Transverse colon (tissue), 4 donors: ENCODE measurements around the gene EYA3.

Experiments used
- POLR2A ChIP-seq: fragments of 450-650 bp; IDR thresholded peaks from one replicate; pipeline ENCODE4 v1.6.1; 2016; ENCODE audit warnings: antibody characterized with exemption, mild to moderate bottlenecking, moderate library complexity
- POLR2AphosphoS5 ChIP-seq, 3 donors: sonication (generic); formaldehyde crosslinking; IDR thresholded peaks; one replicate each; pipeline ENCODE4 v1.6.1; 2016; ENCODE audit warnings: antibody characterized with exemption in 3 of 3
- TF ChIP-seq, protein P1 (sequence below), 5 experiments: fragments of 200-600 bp in 3 of 5; fragments of 450-650 bp in 2 of 5; sonication (generic) in 3 of 5; IDR thresholded peaks; 1 replicate in 2 of 5; 2 replicates in 3 of 5; pipeline ENCODE4 v1.5.1; 2016 to 2017; ENCODE audit warnings: antibody characterized with exemption in 5 of 5, inconsistent platforms in 3 of 5, mild to moderate bottlenecking in 2 of 5, moderate library complexity in 1 of 5

DNA sequence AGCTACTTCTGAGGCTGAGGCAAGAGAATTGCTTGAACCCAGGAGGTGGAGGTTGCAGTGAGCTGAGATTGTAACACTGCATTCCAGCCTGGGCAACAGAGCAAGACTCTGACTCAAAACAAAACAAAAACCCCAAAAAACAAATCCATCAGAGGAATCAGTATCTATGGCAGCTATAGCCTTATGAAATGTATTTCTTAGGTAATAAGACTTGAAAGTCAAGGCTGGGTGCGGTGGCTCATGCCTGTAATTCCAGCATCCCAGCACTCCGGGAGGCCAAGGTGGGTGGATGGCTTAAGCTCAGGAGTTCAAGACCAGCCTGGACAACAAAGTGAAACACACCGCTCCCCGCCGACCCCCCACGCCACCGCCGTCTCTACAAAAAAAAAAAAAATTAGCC lies 31.1 kb upstream of the EYA3 start:
- TF ChIP-seq POLR2AphosphoS5 (IDR thresholded peaks at IDR 0.05) = no peak
- TF ChIP-seq, protein P1, sequence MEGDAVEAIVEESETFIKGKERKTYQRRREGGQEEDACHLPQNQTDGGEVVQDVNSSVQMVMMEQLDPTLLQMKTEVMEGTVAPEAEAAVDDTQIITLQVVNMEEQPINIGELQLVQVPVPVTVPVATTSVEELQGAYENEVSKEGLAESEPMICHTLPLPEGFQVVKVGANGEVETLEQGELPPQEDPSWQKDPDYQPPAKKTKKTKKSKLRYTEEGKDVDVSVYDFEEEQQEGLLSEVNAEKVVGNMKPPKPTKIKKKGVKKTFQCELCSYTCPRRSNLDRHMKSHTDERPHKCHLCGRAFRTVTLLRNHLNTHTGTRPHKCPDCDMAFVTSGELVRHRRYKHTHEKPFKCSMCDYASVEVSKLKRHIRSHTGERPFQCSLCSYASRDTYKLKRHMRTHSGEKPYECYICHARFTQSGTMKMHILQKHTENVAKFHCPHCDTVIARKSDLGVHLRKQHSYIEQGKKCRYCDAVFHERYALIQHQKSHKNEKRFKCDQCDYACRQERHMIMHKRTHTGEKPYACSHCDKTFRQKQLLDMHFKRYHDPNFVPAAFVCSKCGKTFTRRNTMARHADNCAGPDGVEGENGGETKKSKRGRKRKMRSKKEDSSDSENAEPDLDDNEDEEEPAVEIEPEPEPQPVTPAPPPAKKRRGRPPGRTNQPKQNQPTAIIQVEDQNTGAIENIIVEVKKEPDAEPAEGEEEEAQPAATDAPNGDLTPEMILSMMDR (IDR thresholded peaks at IDR 0.05) = no peak
- TF ChIP-seq POLR2A = no peak
